HG02970 (cell line): ENCODE measurements around the gene KMT2A.
"Not testable (repeated sequence)": the region's sequence is repeated elsewhere in the genome, so short reads cannot be mapped to it uniquely, and the experiment has no call there.

ENCODE experiments used
- ATAC-seq: cut with Tn5 transposase; IDR thresholded peaks from one replicate; pipeline ENCODE4 v1.9.1; 2021; ENCODE audit warnings: mild to moderate bottlenecking, moderate library complexity, moderate number of reproducible peaks; ENCODE audit not compliant: unreplicated experiment, low FRiP score

The KMT2A gene

GRCh38 chr11:118481238-118481637 is 44.9 kb downstream of the KMT2A start:
- ATAC-seq: not testable (repeated sequence)

- no peak for ATAC-seq
Measured at GRCh38 chr11:118484405-118484804, 48.1 kb downstream of the KMT2A start.

- no peak for ATAC-seq
Measured at GRCh38 chr11:118485273-118485672, 49.0 kb downstream of the KMT2A start.

GRCh38 chr11:118488480-118489109 is 52.3 kb downstream of the KMT2A start:
- ATAC-seq: no peak

GRCh38 chr11:118491041-118491440 is 54.7 kb downstream of the KMT2A start:
- ATAC-seq: no peak

GRCh38 chr11:118497831-118498230 is 61.5 kb downstream of the KMT2A start:
- no peak for ATAC-seq

- ATAC-seq: no peak
Measured at GRCh38 chr11:118503216-118503615, 66.9 kb downstream of the KMT2A start.

- ATAC-seq: no peak
Measured at GRCh38 chr11:118511601-118512000, 75.3 kb downstream of the KMT2A start.

- no peak for ATAC-seq
Measured at GRCh38 chr11:118514103-118514502, 77.8 kb downstream of the KMT2A start.

GRCh38 chr11:118519549-118519948 is 83.3 kb downstream of the KMT2A start:
- no peak for ATAC-seq

GRCh38 chr11:118521892-118522311 is 85.6 kb downstream of the KMT2A start:
- ATAC-seq: no peak

GRCh38 chr11:118522571-118523072 is 86.3 kb downstream of the KMT2A start:
- ATAC-seq: no peak

GRCh38 chr11:118524356-118524755 is 88.1 kb downstream of the KMT2A start:
- ATAC-seq: no peak

GRCh38 chr11:118524757-118525470 is 88.6 kb downstream of the KMT2A start:
- no peak for ATAC-seq

GRCh38 chr11:118526688-118527087 is 90.4 kb downstream of the KMT2A start:
- ATAC-seq: no peak

- ATAC-seq: no peak
Measured at GRCh38 chr11:118527109-118527508, 90.8 kb downstream of the KMT2A start, which contains the start of gene TTC36. Gene TTC36 (plus strand): TSS chr11:118527474. CDS start chr11:118527495, 21 bp downstream.

GRCh38 chr11:118528511-118528910 is 92.2 kb downstream of the KMT2A start:
- ATAC-seq: no peak

- ATAC-seq: no peak
Measured at GRCh38 chr11:118529584-118530175, 93.4 kb downstream of the KMT2A start.

- no peak for ATAC-seq
Measured at GRCh38 chr11:118530180-118530682, 93.9 kb downstream of the KMT2A start.

GRCh38 chr11:118530683-118531596 is 94.6 kb downstream of the KMT2A start, which contains the start of gene TMEM25:
Gene TMEM25 (plus strand): TSS chr11:118531192. CDS start chr11:118531802, 610 bp downstream.
- ATAC-seq: peak; percentile 48
